Fibroblast of skin of right quadriceps (primary cell): ENCODE results near the gene GALNT14.

Experiments used
- DNase-seq: peaks from one replicate; pipeline ENCODE4 v3.0.0-alpha.2; 2013

The GALNT14 gene

DNA sequence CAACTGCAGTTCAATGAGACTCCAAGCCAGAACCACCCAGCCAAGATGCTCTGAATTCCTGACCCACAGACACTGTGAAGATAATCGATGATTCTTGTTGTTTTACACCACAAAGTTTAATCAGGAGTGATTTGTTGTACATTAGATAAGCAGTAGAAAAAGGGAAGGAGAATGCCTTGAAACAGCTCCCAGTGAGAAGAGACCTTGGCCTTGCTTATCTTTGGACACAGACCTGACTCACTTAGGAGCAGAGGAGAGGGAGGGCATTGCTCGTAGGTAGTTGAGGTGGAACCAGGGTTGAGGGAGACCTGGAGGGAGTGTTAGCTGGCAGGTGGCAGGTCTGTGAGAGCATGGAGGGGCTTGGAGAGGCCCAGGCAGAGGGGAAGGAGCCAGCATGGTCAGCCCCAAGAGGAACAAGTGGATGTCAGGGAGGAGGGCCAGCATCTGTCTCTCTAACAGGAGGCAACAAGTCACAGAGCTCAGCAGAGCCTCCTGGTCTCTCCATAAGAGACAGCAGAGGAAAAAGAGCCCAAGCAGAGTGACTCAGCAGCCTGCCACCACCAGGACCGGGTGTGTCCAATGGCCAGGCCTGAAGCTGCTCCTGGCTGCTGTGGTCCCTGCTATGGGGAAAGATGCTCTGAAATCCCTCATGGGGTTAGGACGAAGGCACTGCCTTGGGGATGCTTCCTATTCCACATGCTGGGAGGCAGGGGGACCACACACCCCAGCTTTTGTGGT lies 169.4 kb downstream of the GALNT14 start:
- no peak for DNase-seq

GRCh38 chr2:30966786-30967185 lies 171.5 kb downstream of the GALNT14 start:
- DNase-seq, result no peak

DNA sequence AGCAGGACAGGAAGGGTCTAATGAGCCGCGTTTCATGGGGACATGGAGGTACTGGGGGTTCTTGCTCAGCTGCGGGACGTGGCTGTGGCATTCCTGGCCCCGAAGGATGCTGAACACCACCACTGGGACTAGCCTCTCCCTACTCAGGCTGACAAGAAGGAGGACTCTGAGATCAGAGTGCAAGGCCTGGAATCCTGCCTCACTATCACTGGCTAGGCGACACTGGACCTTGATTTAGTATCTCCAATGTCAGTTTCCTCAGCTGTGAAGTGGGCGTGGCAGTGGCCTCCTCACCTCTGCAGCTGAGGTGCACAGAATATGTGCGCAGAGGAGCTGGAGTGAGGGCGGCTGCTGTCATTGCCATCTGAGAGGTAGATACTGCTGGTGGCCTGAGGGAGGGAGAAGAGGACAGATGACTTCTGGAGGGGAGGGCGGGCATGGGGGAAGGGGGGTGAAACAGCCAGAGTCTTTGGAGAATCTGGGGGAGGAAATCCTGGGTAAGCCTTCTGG lies 173.2 kb downstream of the GALNT14 start:
- DNase-seq, result no peak

DNA sequence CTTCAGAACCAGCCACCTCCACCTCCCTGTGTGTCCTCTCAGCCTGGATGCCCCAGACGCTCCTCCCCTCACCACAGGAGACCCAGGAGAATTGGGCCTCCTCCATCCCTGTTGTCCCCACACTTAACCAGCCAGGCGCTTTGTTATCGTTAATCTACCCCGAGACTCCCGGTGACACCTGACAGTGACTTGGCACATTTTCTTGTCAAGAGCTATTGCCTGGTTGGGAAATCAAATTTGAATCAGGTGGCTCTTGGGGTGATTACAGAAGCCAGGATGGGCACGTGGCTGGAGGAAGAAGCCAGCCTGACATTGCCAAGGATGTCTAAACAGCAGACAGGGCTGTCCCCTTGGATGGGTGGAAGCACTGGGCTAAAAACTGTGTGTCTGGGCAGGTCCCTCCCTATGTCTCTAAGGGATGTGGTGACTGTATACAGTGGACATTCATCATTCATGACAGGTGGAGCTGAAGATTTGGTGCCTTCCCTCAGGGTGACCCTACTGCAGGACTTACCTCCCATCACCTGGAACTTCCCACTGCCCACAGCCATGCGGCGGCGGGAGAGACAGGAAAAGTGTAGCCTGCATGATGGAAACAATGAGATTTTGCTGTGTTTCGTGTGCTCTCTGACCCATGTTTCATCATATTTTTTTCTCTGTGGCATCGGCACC lies 173.8 kb downstream of the GALNT14 start:
- no peak for DNase-seq

GRCh38 chr2:30963184-30963583 lies 175.1 kb downstream of the GALNT14 start:
- no peak for DNase-seq

GRCh38 chr2:30960213-30960612 lies 178.0 kb downstream of the GALNT14 start:
- no peak for DNase-seq

GRCh38 chr2:30959653-30960052 lies 178.6 kb downstream of the GALNT14 start:
- no peak for DNase-seq

DNA sequence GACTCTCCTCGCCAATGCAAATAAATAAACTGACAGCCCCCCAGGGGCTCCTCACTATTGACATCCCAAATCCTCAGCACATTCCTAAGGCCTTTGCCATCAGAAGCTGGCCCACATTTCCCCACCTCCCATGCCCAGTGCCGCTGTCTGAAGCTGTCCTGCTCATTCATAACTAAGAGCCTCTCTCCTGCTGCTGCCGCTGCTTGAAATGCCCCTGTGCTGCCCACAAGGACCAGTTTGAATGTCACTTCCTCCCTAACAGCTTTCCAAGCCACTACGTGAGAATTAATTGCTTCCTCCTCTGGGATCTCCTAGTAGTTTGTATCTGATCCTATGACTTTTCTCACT lies 179.3 kb downstream of the GALNT14 start:
- no peak for DNase-seq

GRCh38 chr2:30958193-30958917 lies 179.9 kb downstream of the GALNT14 start:
- no peak for DNase-seq

GRCh38 chr2:30957591-30957990 lies 180.6 kb downstream of the GALNT14 start:
- DNase-seq, result no peak

DNA sequence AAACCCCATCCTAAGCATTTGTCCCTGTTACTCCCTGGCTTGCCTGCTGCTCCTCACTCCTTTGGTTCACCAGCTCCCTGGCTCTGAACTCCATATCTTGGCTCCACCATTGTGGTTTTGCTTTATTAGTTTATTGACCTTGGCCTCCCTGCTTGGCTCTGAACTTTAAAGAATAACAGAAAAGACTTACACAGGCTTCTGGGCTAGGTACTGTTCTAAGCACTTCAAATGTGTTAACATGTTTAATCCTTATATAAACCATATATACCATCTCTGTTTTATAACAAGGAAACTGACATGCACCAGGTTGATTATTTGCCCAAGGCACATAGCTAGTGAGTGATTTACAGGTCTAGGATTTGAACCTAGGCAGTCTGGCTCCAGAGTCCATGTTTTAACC lies 181.2 kb downstream of the GALNT14 start:
- no peak for DNase-seq

GRCh38 chr2:30955516-30956132 lies 182.6 kb downstream of the GALNT14 start:
- DNase-seq, result no peak

DNA sequence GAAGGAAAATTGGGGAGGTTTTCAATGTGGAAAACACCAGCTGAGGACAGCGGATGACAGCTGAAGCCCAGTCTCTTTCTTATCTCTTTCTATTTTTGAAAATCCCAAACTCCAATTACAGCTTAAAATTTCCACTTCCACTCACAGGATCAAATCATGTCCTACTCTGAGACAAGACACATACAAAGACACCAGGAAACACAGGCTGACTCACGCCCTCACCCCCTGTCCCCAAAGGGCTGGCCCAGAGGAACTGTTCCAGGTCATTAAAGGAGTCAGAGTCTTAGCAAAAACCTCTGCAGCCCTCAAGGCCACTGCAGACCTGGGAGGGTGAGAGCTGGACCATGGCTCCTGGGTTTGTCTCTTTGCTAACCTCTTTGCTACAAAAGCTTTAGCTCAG lies 187.9 kb downstream of the GALNT14 start:
- DNase-seq, result no peak

DNA sequence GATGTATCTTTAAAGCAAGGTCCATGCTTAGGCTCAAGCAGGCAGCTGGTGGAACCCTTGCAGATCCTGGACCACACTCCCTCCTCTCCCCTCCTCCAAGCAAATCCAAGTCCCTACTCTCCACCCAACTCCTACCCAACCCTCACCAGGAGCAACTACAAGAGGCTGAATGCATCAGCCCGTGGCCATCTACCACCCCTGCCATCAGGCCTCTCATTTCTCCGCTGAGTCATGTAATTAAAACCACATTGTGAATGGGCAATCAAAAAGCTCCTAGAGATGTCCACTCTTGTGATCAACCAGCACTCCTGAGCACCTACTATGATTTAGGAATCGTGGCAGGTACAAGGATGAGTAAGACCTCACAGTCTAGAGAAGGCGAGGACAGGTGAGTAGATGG lies 188.8 kb downstream of the GALNT14 start:
- peak; percentile 29 for DNase-seq

GRCh38 chr2:30948857-30949256 lies 189.4 kb downstream of the GALNT14 start:
- no peak for DNase-seq

DNA sequence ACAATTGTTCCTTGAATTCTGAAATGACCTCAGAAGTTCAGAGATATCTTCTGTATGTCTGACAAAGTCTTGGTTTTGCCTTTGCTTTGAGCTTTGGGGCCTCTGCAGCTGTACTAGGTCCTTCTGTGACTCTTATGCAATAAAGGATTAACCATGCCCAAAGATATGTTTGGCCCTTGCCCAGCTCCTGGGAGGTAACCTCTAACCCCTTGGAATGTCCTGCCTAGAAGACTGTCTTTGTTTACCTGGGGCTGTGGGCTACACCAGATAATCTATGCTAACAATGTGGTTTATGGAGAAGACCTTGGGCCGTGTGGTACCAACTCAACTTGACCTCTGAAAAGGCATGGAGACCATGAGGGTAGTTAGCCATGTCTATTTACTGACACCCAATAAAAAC lies 190.1 kb downstream of the GALNT14 start:
- no peak for DNase-seq

DNA sequence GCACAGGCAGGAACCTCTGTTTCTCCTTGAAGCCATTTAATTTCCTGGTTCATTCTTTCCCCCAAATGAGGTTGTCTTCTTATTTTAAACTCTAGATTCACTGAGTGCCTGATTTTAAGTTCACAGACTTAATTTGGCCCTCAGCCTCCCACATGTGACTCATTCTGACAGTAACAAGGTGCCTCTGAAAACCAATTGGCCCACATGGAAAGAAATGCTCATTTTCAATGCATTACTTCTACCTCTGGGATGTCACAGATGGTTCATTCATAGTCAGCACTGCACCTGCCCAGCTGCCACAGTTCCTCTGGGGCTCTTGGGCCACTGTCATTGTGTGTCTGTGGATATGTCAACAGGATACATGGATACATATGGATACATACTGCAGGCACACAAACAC lies 190.6 kb downstream of the GALNT14 start:
- no peak for DNase-seq

- no peak for DNase-seq
Measured at GRCh38 chr2:30942419-30942818, 195.8 kb downstream of the GALNT14 start.

DNA sequence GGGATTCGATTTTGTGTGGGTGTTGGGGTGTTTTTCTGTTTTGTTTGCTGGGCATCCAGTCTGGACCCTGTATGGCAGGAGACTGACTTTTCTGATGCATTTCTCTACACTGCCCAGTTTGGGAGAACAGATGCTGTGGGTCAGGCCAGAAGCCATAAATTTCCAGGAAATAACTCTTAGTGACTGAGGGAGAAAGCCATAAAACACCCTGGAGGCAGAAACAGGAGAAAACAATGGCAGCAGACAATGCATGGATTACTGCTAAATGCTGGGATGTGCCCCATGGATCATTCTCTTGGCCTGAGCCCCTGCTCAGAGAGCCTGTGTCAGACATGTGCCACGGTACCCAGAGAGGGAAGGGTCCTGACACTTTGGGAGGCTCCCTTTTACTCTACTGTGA lies 197.4 kb downstream of the GALNT14 start:
- DNase-seq, result no peak

GRCh38 chr2:30939364-30939763 lies 198.9 kb downstream of the GALNT14 start:
- no peak for DNase-seq

- no peak for DNase-seq
Measured at GRCh38 chr2:30938196-30938595, 200.0 kb downstream of the GALNT14 start.

- DNase-seq, result no peak
Measured at GRCh38 chr2:30936977-30937376, 201.3 kb downstream of the GALNT14 start.

- no peak for DNase-seq
Measured at GRCh38 chr2:30935795-30936194, 202.4 kb downstream of the GALNT14 start.

- DNase-seq, result no peak
Measured at GRCh38 chr2:30934066-30934465, 204.2 kb downstream of the GALNT14 start.
